Activated T-cell treated with anti-CD3 and anti-CD28 coated beads, Interleukin-2, amount 50 U/mL, for 4 hours (primary cell): ENCODE results near the gene TAF4. TPM values are rescaled to one million over a fixed set of nuclear protein-coding genes. Genes with fewer than 3 reads are reported as not detected.
A peak's percentile ranks its signal among the peaks of the same experiment; 100 is the strongest.
"Not testable (repeated sequence)": the region's sequence is repeated elsewhere in the genome, so short reads cannot be mapped to it uniquely, and the experiment has no call there.

Experiments used
- ATAC-seq, 2 donors: fragments of 200-7000 bp; cut with Tn5 transposase; one replicate each; pipeline ENCODE4 v1.10.0; 2021
- DNase-seq: peaks from one replicate; pipeline ENCODE4 v3.0.0-alpha.2; 2020
- H3K27me3 Mint-ChIP-seq: one replicate; pipeline ENCODE4 v1.8.0; 2021; ENCODE audit warnings: low read depth, mixed read lengths
- H3K36me3 Mint-ChIP-seq: one replicate; pipeline ENCODE4 v1.8.0; 2022; ENCODE audit warnings: mixed read lengths; ENCODE audit not compliant: insufficient read depth
- H3K4me1 Mint-ChIP-seq: one replicate; pipeline ENCODE4 v1.8.0; 2021; ENCODE audit warnings: low read depth, mixed read lengths
- H3K4me3 Mint-ChIP-seq: one replicate; pipeline ENCODE4 v1.8.0; 2021; ENCODE audit warnings: mild to moderate bottlenecking, moderate library complexity, mixed read lengths
- H3K9me3 Mint-ChIP-seq: one replicate; pipeline ENCODE4 v1.8.0; 2021; ENCODE audit warnings: mixed read lengths
- total RNA-seq, 3 donors: library from RNA; stranded (reverse); gene quantifications; one replicate each; pipeline ENCODE4 v1.2.1, GENCODE V29; 2021

TAF4 gene
- total RNA-seq, 3 donors from 2014 or later, result 26.4 to 31.1 (median 27.0) TPM

GRCh38 chr20:62064770-62065673 lies 659 bp downstream of the TAF4 start:
- Mint-ChIP-seq H3K27me3 (no peaks in the 10 kb centered on the region), H3K9me3 (no peaks in the 10 kb centered on the region), H3K4me1 (peaks cover 57% of the 10 kb centered on the region), H3K4me3 (no peak overlapping the region), H3K36me3 (peaks cover 5% of the 10 kb centered on the region)
- DNase-seq, result no peak
- peak; percentile 14 to 20 for ATAC-seq

- no peak for ATAC-seq
- DNase-seq, result no peak
- Mint-ChIP-seq H3K27me3 (no peaks in the 10 kb centered on the region), H3K4me3 (peak overlapping the region; percentile 82), H3K9me3 (no peaks in the 10 kb centered on the region), H3K36me3 (peaks cover 5% of the 10 kb centered on the region), H3K4me1 (peaks cover 65% of the 10 kb centered on the region)
Measured at GRCh38 chr20:62063981-62064769, 1.5 kb downstream of the TAF4 start.

GRCh38 chr20:62063315-62063980 lies 2.2 kb downstream of the TAF4 start:
- Mint-ChIP-seq H3K4me1 (peaks cover 68% of the 10 kb centered on the region), H3K4me3 (peak overlapping the region; percentile 82), H3K9me3 (no peaks in the 10 kb centered on the region), H3K27me3 (no peaks in the 10 kb centered on the region), H3K36me3 (peaks cover 5% of the 10 kb centered on the region)
- DNase-seq (no peak), ATAC-seq (no peak)

- H3K36me3 Mint-ChIP-seq, result peaks cover 5% of the 10 kb centered on the region
- H3K4me1 Mint-ChIP-seq, result peaks cover 65% of the 10 kb centered on the region
- ATAC-seq, result no peak
- no peaks in the 10 kb centered on the region for H3K27me3 Mint-ChIP-seq
- no peaks in the 10 kb centered on the region for H3K9me3 Mint-ChIP-seq
- DNase-seq, result no peak
- H3K4me3 Mint-ChIP-seq, result peak overlapping the region; percentile 82
Measured at GRCh38 chr20:62062661-62063314, 2.9 kb downstream of the TAF4 start.

DNA sequence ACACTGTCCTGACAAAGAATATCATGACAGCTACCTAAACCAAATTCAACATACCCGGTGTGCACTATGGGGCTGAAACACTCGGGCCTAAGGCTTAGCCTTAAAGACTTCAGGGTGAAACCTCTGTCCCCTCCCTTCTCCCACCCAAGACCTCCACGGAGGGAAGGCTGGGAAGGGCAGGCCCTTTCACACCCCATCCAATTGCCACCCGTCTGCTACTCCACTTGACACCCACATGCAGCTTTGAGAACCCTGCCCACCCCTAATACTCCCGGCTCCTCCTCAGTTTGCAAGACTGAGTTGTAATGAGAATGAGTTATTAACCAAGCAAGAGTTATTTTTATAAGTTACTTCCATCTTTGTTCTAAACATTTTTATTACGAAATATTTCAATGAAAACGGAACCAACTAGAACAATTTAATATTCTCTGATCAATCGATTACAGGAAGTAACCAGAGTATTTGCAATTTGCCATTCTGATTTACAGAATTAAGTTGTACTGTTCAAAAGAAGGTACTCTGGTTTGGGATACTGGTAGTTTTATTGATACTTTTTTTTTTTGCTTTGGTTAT lies 3.7 kb downstream of the TAF4 start:
- Mint-ChIP-seq H3K27me3 (no peaks in the 10 kb centered on the region), H3K9me3 (no peaks in the 10 kb centered on the region), H3K4me1 (peaks cover 61% of the 10 kb centered on the region), H3K4me3 (peak overlapping the region; percentile 82), H3K36me3 (peaks cover 5% of the 10 kb centered on the region)
- ATAC-seq (no peak), DNase-seq (no peak)

DNA sequence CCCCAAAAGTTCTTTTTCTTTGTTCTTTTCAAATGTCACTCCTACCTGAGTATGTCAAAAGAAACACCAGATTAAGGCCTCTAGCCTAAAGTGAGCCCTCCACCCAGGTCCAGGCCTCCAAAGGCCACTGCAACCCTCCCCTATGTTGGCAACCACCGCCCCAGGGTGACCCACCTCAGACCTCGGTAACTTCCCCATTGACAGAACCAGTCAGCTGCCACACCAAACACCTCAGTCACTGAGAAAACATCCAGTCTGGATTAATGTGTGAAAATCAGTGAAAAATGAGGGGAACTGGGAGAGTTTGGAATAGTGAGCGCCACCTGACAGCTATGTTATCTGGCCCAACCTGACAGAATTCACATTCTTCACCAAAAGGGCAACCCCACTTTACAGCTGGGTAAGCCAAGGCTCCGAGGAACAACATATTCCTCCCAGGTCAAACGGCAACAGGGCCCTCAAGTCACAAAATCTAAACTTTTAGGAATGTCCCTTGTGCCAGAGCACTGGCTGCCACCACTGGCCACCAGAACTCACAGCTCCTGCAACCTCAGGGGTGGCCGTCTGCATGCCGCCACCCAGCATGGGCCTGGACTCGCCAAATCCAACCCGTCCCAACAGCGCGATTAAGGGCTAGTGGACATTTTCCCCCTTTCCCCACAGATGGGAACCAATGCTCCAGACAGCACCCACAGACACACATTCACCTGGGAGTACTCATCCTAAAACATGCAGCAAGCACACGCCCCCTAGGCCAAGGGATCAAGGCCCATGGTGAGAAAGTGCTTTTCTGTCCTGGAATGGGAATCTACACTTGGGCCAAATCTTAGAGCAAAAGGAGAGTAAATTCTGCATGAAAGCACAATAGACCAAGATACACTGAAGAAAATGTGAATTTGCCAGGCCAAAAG lies 4.8 kb downstream of the TAF4 start:
- no peaks in the 10 kb centered on the region for H3K9me3 Mint-ChIP-seq

GRCh38 chr20:62059920-62060630 lies 5.6 kb downstream of the TAF4 start:
- no peak for ATAC-seq
- H3K36me3 Mint-ChIP-seq, result peaks cover 5% of the 10 kb centered on the region
- H3K9me3 Mint-ChIP-seq, result no peaks in the 10 kb centered on the region
- H3K27me3 Mint-ChIP-seq, result no peaks in the 10 kb centered on the region
- no peak overlapping the region for H3K4me3 Mint-ChIP-seq
- peaks cover 65% of the 10 kb centered on the region for H3K4me1 Mint-ChIP-seq
- DNase-seq, result no peak

More for the DNA sequence above, 4.8 kb downstream of the TAF4 start:
- Mint-ChIP-seq H3K4me3 (no peak overlapping the region), H3K36me3 (peaks cover 5% of the 10 kb centered on the region), H3K27me3 (no peaks in the 10 kb centered on the region), H3K4me1 (peaks cover 61% of the 10 kb centered on the region)
- DNase-seq (no peak), ATAC-seq (no peak)

DNA sequence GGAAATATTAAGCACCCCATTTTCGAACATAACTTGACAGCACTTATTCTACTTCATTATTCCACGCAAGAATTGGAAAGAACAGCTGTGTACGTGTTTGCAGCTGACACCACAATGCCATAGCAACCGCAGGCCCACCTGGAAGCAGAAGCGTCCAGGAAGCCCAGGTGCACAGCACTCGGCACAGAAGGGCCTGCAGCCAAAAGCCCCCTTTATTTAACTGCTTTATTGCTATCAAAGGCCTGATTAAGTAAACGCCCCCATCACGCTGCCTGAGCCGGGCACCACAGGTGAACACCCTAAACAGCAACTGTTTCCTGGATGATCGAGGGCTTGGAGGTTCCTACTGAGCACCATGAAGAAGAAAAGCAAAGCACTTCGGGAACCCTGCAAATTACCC lies 6.3 kb downstream of the TAF4 start:
- Mint-ChIP-seq H3K4me1 (peaks cover 67% of the 10 kb centered on the region), H3K9me3 (no peaks in the 10 kb centered on the region), H3K36me3 (peaks cover 5% of the 10 kb centered on the region), H3K27me3 (no peaks in the 10 kb centered on the region), H3K4me3 (no peak overlapping the region)
- DNase-seq (no peak), ATAC-seq (no peak)

- Mint-ChIP-seq H3K9me3 (no peaks in the 10 kb centered on the region), H3K4me1 (peaks cover 67% of the 10 kb centered on the region), H3K36me3 (peaks cover 5% of the 10 kb centered on the region), H3K27me3 (no peaks in the 10 kb centered on the region), H3K4me3 (no peak overlapping the region)
- DNase-seq (no peak), ATAC-seq (no peak)
Measured at GRCh38 chr20:62058941-62059340, 6.7 kb downstream of the TAF4 start.

GRCh38 chr20:62056975-62057374 lies 8.7 kb downstream of the TAF4 start:
- Mint-ChIP-seq H3K4me1 (peaks cover 57% of the 10 kb centered on the region), H3K27me3 (no peaks in the 10 kb centered on the region), H3K36me3 (no peaks in the 10 kb centered on the region), H3K9me3 (no peaks in the 10 kb centered on the region), H3K4me3 (no peak overlapping the region)
- DNase-seq (no peak), ATAC-seq (no peak)

- DNase-seq, result no peak
- H3K27me3 Mint-ChIP-seq, result no peaks in the 10 kb centered on the region
- no peaks in the 10 kb centered on the region for H3K36me3 Mint-ChIP-seq
- no peaks in the 10 kb centered on the region for H3K9me3 Mint-ChIP-seq
- peaks cover 54% of the 10 kb centered on the region for H3K4me1 Mint-ChIP-seq
- ATAC-seq, result no peak
- no peak overlapping the region for H3K4me3 Mint-ChIP-seq
Measured at GRCh38 chr20:62056377-62056776, 9.3 kb downstream of the TAF4 start.

GRCh38 chr20:62055862-62056115 lies 9.9 kb downstream of the TAF4 start:
- DNase-seq, H3K9me3 Mint-ChIP-seq, ATAC-seq, H3K36me3 Mint-ChIP-seq, H3K27me3 Mint-ChIP-seq, H3K4me3 Mint-ChIP-seq: not testable (repeated sequence)
- H3K4me1 Mint-ChIP-seq, result peaks cover 52% of the 10 kb centered on the region
